HS-5 (cell line): Measurements from ENCODE around the gene AIRE.
"Not testable (repeated sequence)": the region's sequence is repeated elsewhere in the genome, so short reads cannot be mapped to it uniquely, and the experiment has no call there.

Experiments
- DNase-seq: peaks from one replicate; pipeline ENCODE4 v3.0.0-alpha.2; 2012; ENCODE audit warnings: low read depth

Gene AIRE

DNA sequence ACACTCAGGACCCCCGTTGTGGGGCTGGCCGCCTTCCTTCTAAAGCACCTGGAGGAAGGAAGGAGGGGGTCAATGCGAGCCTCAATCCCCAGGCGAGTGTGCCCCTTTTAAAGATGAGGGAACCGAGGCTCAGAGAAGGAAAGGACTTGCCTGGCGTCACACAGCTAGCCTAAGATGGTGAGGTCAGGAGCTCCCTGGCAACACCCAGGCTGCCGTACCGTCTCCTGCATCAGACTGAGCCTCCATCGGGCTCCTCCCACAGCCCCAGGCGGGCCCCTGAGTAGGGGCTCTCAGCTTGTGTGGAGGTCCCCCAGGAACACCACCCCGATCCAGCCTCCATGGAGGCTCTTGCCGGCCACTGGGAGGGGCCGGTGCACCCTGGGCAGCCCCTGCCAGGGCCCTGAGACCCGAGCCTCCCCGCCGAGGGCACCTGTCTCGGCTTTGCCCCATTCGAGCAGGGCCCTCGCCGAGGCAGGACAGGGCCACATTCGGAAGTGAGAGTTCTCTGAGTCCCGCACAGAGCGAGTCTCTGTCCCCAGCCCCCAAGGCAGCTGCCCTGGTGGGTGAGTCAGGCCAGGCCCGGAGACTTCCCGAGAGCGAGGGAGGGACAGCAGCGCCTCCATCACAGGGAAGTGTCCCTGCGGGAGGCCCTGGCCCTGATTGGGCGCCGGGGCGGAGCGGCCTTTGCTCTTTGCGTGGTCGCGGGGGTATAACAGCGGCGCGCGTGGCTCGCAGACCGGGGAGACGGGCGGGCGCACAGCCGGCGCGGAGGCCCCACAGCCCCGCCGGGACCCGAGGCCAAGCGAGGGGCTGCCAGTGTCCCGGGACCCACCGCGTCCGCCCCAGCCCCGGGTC, at the start of gene AIRE:
Gene AIRE (plus strand): TSS at position 739 of the 855 bp plus-strand sequence. CDS start 131 bp downstream, outside the sequence.
- DNase-seq: no peak

DNA sequence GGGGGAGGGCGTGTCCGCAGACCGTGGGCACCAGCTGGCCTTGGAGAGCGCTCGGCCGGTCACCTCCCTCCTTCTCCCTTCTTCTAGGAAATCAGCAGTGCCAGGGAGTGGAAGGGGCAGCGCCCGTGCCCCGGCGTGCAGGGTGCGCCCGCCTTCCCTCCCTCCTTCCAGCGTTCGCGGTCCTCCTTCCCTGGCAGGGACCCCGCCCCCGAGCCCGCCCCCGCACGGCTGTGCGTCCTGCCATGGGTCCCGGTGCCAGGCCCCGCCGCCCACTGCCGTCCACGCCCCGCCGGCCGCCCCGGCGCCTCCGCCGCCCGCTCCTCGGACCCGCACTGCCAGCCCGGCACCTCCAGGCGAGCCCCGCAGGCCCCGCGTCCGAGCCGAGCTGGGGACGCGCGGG, 45.3 kb upstream of the AIRE start:
- not testable (repeated sequence) for DNase-seq

DNA sequence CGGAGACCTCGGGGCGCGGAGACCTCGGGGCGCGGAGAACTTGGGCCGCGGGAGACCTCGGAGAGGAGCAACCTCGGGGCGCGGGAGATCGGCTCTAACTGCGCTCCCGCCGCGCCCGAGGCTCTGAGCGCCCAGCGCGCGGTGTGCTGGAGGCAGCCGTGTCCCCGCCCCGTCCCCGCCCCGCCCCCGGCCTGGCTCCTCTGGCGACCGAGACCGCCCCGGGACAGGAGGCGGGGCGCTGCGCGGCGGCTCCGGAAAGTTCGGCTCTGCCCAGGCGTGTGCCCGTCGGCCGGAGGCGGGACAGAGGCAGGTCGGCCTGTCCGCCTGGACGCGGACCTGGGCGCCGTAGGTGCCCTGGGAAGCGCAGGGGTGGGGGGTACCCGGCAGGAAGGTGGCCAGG, 44.8 kb upstream of the AIRE start, which contains the start of gene ICOSLG:
Gene ICOSLG (minus strand): TSS at position 102 of the 400 bp plus-strand sequence. CDS start 126 bp downstream, outside the sequence.
- DNase-seq: not testable (repeated sequence)

DNA sequence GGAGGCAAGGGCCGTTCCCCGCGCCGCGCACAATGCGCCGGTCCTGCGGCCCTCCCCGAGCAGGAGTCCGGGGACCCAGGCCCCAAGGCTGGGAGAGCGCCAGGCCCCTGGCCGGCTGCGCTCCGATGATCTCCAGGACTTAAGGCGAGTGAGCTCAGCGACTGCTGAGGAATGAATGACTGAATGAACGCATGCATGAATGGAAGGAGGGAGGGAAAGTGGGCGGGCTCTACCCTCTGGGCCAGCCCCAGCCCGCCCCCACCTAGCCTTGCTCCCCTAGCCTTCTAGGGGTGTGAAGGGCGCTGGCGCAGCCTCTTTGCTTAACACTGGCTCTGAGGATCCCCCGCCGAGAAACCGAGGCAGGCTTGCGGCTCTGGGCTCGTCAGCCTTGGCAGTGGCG, 44.4 kb upstream of the AIRE start:
- not testable (repeated sequence) for DNase-seq

DNA sequence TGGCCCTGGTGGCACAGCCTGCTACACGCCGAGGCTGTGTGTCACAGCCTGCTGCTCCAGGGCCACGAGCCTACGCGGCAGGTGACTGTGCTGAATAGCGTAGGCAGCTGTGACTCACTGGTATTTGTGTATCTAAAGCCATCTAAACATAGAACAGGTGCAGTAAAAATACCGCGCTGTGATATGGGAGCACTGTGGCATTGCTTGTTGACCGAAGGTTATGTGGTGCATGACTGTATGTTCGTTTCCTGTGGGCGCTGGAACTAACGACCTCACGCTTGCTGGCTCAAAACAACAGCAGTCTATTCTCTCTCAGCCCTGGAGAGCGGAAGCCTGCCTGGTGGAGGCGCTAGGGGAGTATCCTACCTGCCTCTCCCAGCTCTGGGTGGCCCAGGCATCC, 41.7 kb upstream of the AIRE start:
- not testable (repeated sequence) for DNase-seq

DNA sequence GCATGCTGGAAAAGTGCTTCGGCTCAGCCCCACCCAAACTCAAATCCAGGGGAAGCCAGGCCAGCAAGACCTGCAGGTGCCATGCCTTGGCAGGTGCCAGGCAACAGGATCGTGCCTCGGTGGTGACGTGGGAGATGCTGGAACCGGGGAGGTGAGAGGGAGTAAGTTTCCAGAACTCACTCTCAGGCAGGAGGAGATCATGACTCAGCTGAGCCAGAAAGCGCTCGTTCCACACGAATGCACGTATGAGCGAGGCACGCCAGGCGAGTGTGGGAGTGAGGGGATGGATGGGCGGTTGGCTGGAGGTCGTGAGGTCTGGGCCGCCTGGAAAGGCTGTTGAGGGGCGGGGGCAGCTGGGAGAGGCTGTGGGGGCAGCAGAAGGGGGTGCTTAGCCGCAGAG, 37.8 kb upstream of the AIRE start:
- not testable (repeated sequence) for DNase-seq

DNA sequence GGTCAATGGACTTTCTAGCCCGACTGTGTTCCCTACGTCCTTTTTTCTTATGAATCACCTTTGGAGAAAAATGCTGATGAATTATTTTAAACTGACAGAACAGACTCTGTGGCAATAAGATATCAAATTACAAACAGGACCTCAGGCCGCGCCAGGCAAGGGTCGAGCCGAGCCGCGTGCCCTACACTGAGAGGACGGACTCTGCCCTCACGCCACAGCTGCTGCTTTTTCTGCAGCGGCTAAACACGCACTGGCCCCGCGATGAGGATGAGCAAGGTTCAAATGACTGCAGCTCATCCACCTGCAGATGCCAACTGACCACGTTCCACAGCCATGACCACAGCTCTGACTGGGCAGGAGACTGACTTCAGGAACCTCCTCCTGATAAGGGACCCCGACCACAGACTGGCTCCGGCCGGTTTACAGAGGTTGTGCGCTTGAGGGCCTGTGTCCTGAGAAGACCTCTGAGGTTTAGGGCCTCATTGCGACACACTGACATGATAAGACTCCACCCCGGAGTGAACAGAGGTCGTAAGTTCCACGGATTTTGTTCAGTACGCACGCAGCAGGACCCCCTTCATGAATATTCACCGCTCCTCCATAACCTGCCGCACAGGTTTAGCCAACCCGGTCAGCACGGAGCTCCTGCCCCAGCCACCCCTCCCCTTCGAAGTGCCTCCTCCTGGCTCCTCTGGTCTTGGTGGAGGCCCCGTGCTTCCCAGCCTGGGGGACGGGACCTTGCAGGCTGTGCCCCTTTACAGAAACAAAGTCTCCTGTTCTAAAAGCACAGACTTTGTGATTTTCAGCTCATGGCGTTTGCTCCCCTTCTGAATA, 36.3 kb upstream of the AIRE start:
- DNase-seq: not testable (repeated sequence)

DNA sequence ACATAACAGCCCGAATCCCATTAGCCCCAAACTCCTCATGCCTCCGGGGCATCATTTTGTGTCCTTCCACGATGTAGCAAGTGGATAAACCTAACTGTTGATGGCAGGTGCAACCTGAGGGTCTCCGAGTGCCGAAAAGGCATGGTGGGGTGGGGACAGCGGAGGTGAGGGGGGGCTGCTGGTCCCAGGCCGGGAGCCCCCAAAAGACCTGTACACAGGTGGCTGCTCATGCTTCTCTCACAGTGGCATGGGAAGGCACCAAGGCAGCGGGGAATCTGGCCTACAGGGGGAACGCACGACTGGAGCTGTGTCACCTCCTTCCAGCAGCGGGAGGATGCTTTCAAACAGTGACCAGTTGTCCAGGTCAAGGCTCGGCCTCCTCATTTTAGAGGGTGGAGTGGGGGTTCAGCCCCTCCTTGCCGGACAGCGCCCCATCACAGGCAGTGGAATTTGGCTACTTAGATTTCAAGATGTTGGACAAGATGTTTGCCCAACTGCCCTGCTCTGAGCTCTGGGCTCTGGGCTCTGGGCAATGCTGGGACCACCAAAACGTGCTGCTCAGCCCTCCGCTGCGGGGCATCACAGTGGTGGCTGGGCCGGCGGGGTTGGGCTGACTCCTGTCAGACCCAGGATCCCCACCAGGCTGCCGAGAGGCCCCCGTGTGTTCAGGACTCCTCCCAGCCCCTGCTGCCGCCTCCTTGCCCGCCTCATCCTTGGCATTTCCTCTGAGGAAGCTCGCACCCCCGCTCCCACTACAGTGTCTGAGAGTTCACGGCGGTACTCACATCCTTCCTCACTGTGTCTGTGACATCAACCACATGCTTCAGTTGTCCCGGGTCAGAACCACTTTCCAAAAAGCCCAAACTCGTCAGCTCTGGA, 31.6 kb upstream of the AIRE start:
- no peak for DNase-seq

DNA sequence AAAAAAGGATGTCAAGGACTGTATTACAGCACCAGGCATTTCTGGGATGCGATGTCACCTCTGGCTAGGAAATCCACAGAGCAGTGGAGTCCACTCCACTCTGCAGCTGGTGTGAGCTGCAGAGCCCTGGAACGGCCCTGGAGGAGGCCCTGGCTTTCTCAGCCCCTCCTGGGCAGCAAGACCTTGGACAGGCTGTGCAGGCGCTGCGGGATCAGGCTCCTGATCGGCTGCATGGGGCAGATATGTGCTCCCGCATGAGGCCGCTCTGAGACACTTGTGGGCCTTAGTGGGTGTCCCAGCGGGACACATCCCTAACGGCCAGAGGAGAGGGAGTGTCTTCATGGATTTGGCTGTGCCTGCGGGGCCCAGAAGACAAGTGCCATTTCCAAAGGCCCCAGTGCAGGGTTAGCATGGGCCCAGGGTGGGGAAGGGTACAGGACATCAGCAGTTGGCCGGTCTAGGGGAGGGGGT, 30.1 kb upstream of the AIRE start:
- DNase-seq: no peak

DNA sequence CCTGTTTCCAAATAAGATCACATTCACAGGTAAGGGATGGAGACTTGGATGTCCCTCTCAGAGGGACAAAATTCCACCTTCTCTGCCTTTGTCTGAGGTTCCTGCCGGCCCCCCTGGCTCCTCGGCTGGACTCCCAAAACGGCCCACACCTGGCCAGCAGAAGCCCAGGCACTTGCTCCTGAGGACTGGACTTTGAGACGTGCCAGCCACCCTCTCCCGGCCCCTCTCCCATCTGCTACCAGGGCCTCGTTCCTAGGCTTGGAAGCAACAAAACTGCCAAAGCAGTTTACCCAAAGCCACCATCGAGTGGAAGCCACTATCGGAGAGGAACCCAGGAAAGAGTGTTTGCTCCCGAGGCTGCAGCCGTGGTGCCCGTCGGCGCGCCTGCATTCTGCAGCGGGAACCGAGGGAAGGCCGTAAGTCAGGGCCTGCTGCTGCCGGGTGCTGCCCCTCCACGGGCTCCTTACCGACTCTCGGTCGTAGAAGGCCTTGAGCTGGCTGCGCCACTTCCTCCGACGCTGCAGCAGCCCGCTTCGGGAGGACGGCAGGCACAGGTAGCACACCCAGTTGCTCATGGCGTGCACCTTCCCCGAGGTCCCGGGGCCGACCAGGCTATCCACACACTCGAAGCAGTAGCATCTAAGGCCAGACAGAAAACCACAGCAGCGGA, 27.5 kb upstream of the AIRE start:
- no peak for DNase-seq

DNA sequence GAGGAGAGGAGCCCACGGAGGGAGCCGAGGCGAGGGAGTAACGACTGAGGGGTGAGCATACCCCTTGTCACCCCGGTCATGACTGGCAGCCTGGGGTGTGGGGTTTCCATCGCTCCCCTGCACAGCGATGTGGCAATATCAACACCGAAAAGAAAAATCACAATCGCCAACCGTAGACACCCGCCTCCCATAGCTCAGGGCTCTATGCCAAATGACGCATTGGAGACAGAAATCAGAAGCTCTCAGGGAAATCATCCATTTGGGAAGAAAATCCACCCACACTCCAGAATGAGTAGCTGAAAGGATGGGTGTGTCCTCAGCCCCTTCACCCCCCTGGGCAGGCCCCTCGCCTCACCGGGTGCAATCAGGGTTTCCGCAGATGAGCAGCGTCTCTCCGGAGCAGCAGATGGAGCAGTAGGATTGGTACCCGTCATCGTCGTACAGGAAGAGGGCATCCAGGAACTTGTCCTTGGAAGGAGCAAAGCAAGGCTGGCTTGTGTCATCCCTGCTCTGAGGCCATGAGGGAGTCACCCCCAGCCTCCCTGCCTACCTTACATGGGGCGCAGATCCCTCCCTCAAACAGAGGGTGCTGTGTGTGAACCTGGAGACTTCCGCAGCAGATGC, 26.5 kb upstream of the AIRE start:
- DNase-seq: no peak

DNA sequence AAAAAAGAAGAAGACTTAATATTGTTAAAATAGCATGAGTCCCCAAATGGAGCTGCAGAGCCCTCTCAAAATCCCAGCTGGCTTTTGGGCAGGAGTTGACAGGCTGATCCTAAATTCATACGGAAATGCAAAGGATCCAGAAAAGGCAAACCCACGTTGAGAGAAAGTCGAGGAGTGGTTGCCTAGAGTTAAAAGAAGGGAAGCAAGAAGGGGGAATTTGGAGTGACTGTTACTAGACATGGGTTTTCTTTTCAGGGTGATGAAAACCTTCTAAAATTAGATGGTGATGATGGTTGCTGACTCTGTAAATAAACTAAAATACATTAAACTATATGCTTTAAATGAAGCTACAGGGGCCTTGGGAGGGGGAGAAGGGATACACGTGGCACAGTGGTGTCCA, 25.6 kb upstream of the AIRE start:
- DNase-seq: no peak

DNA sequence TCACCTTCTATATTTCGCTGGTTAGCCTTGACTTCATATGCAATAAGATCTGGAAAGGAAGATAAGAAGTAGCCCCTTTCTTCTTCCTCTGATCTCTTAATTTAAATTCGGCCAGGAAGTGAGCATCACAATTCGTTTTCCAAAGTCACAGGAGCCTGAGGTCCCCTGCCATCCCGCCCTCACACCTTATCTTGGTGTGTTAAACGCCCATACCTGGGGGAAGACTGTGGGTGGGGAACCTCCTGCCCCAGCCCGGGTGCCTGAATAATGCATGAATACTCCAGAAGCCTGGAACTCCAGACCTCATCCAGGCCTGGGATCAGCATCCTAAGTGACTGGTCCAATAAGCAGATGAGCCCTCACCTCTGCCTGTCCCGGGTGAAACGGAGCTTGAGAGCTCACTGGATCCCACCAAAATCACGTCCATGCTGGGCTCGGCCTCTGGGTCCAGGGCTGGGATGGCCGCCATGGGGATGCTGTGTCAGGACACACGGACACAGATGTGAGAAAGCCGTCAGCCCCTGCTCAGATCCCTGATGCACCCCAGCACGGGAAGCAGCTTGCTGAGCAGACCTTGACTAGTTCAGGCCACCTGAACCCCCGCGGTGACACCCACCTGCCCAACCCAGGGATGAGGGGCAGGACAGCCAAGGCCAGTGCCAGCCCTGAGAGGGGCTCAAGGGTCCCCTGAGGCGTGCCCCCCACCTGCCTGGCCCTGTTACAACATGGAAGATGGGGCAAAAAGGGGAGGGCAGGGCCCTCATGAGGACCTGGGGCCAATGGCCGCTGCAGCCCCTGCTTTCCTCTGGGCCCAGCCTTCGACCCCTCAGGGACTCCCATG, 24.7 kb upstream of the AIRE start:
- no peak for DNase-seq

DNA sequence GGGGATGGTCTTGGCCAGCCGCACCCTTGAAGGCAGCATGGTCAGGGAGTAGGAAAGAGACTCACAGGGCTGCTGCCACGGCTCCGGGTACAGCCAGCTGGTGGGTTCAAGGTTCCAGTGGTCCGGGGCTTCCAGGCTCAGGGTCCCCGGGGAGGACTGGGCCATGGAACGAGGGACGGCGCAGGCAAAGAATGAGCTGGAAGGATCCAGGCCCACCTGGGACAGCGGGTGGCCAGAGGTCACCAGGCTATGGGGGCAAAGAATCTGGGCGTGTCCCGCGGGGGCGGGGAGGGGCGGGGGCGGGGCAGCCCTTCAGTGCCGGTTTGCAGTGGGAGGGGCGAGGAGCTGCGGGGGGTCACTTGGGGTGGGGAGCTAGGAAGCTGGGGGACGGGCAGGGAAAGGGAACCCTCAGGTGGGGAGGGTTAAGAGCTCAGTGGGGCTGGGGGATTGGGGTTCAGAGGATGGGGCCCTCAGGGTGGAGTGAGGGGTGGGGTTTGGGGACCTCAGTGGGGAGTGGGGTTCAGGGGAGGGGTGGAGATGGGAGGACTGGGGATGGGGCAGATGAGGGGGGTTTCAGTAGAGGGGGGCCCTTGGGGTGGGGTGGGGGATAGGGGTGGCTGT, 23.9 kb upstream of the AIRE start, which contains the start of gene DNMT3L:
Gene DNMT3L (minus strand): TSS at position 223 of the 621 bp plus-strand sequence. CDS start 638 bp downstream, outside the sequence.
- no peak for DNase-seq

DNA sequence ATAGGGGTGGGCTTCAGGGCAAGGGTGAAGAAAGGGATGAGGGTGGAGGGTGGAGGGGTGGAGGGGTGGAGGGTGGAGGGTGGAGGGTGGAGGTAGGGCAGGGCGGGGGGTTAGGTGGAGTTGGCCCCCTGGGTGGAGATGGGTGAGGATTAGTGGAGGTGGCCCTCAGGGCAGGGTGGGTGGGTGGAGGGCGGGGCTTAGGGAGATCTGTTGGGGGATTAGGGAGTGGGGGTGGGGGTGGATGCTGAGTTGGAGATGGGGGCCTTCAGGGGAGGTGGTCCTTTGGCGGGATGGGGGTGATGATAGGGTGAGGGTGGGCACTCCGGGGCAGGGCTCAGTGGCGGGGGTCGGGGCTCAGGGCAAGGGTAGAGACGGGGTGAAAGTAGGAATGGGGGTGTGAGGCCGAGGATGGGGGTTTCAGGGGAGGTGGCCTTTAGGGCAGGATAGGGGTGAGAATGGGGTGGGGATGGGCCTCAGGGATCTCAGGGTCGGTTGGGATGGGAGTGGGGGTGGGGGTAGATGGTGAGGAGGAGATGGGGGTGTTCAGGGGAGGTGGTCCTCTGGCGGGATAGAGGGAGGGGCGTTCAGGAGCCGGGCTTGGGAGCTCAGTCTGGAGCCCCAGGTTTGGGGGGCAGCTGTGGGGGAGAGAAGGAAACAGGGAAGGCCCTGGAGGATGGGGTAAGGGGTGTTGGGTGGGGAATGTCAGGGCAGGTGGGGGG, 23.2 kb upstream of the AIRE start:
- DNase-seq: no peak

DNA sequence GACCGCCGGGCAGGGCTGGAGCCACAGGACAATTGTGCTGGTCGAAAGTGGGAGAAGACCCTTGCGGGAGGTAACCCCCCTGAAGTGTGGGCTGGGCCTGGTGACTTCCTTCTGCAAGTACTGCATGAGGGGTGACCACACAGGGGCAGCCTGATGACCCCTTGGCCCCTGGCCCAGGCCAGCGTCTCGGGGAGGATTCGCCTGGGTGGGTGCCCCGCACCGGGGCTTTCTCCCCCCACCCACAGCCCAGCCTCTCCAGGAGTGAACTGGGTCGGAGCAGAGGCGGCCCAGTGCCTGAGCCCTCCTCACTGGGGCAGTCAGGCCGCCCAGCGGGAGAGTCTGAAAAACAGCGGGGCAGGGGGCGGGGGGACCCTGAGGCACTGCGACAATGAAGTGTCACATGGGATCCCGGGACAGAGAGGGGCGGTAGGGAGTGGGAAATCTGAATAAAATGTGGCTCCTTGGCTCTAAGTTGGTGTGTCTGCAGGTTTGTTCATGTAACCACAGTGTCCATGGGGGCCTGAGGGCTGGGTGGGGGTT, 22.4 kb upstream of the AIRE start:
- no peak for DNase-seq

DNA sequence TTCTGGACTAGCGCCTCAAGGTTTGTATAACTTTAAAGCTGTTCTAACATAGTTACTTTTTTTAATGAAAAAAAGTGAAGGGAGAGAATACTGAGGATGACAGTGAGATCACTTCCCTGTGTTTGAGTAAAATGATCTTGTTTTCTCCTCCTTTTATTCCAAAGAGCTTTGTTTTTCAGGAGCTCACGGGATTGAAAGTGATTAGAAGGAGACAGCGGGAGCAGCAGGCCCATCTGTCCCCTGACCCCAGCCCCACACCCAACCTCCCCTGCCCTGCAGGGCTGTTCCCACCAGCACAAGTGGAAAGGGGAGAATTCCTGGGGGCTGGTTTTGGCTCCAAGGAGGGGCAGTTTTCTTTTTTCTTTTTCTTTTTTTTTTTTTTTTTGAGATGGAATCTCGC, 21.9 kb upstream of the AIRE start:
- DNase-seq: no peak

DNA sequence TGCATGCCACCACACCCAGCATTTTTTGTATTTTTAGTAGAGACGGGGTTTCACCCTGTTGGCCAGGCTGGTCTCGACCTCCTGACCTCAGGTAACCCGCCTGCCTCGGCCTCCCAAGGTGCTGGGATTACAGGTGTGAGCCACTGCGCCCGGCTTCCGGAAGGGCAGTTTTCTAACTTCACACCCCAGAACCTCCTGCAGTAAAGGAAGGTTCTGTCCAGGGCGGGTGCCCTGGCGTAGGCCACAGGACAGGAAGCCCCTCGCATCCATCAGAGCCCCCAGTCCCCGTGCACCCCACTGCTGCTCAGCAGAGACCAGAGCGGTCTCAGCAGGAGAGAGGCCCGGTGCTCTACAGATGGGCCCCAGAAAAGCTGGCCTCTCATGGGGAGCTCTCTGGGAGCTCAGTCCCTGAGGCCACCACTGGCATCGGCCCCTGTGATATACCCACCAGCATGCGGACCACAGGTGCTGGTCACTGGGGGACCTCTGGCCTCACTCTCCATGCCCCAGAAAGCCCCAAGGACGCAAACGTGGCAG, 19.9 kb upstream of the AIRE start:
- DNase-seq: no peak
